A549 (cell line): ENCODE measurements around the gene BMX. TPM values are rescaled to one million over a fixed set of nuclear protein-coding genes. Genes with fewer than 3 reads are reported as not detected.
A peak's percentile ranks its signal among the peaks of the same experiment; 100 is the strongest.

Source experiments
- ATAC-seq, 2 experiments: fragments of 200-7000 bp in 1 of 2; fragments of >200 bp in 1 of 2; cut with Nextera tagmentation in 1 of 2; cut with Tn5 transposase in 1 of 2; 3 replicates each; pipeline versions ENCODE4 v1.8.0 to v1.9.1; 2018 to 2020; ENCODE audit warnings: mild to moderate bottlenecking in 1 of 2, moderate library complexity in 1 of 2
- CTCF ChIA-PET: fragments of 300-600 bp; sonication (Branson Sonifier 250); formaldehyde crosslinking; extraction: SDS; loops from one replicate; lab custom pipeline; 2021; ENCODE audit warnings: antibody characterized with exemption, inconsistent platforms; lab: Yijun Ruan, JAX
- POLR2A ChIA-PET: fragments of 350-600 bp; formaldehyde crosslinking; extraction: SDS; loops from one replicate; lab custom pipeline; 2021; ENCODE audit warnings: antibody characterized with exemption, inconsistent platforms; lab: Yijun Ruan, JAX
- DNase-seq, 2 experiments: peaks; one replicate each; pipeline versions ENCODE4 v3.0.0 to v3.0.0-alpha.2; 2011 to 2016; ENCODE audit warnings: low read depth in 1 of 2, low spot score in 1 of 2
- FAIRE-seq: peaks from 2 replicates; lab custom pipeline; 2011; peaks lifted over from hg19 to GRCh38; lab: Jason Lieb, UNC
- H3K27ac ChIP-seq, 2 experiments: fragments of >200 bp; sonication (Bioruptor Twin); formaldehyde crosslinking; 3 replicates each; pipeline ENCODE4 v1.5.1; 2016 to 2017
- H3K4me1 ChIP-seq: fragments of >200 bp; sonication (Bioruptor Twin); formaldehyde crosslinking; 3 replicates; pipeline ENCODE4 v1.6.1; 2016
- H3K4me2 ChIP-seq: fragments of >200 bp; sonication (Bioruptor Twin); formaldehyde crosslinking; 3 replicates; pipeline ENCODE4 v1.6.1; 2016
- H3K4me3 ChIP-seq: fragments of >200 bp; sonication (Bioruptor Twin); formaldehyde crosslinking; 3 replicates; pipeline ENCODE4 v1.5.1; 2016
- H3K9me3 ChIP-seq: fragments of >200 bp; sonication (Bioruptor Twin); formaldehyde crosslinking; 3 replicates; pipeline ENCODE4 v1.6.1; 2016
- CHD2 ChIP-seq: fragments of 150-350 bp; IDR thresholded peaks from 2 replicates; pipeline ENCODE4 v1.6.1; 2014; ENCODE audit warnings: low read length; ENCODE audit not compliant: partially characterized antibody
- EHMT2 ChIP-seq: fragments of 200-600 bp; sonication (generic); IDR thresholded peaks from 2 replicates; pipeline ENCODE4 v1.6.1; 2016; ENCODE audit warnings: antibody characterized with exemption, low read depth, mild to moderate bottlenecking, moderate library complexity
- HDAC2 ChIP-seq: fragments of 200-600 bp; sonication (generic); IDR thresholded peaks from 2 replicates; pipeline ENCODE4 v1.6.1; 2016
- HEYL ChIP-seq: fragments of 250-450 bp; sonication (Bioruptor Pico); IDR thresholded peaks from 2 replicates; pipeline ENCODE4 v1.8.0; 2021; ENCODE audit warnings: mild to moderate bottlenecking, moderate library complexity
- KDM5A ChIP-seq: fragments of 200-600 bp; sonication (generic); IDR thresholded peaks from 2 replicates; pipeline ENCODE4 v1.6.1; 2016; ENCODE audit warnings: antibody characterized with exemption, mild to moderate bottlenecking
- MYC ChIP-seq: IDR thresholded peaks from 2 replicates; pipeline ENCODE4 v1.6.1; 2012; ENCODE audit warnings: mild to moderate bottlenecking, inconsistent platforms, low read length, improper control_type of control experiment, borderline replicate concordance
- NPAS2 ChIP-seq: fragments of 250-450 bp; sonication (Bioruptor Pico); IDR thresholded peaks from 2 replicates; pipeline ENCODE4 v1.8.0; 2022; ENCODE audit warnings: mild to moderate bottlenecking, moderate library complexity, borderline replicate concordance
- RAD21 ChIP-seq, 2 experiments: fragments of >200 bp in 1 of 2; sonication (Bioruptor Twin) in 1 of 2; formaldehyde crosslinking in 1 of 2; IDR thresholded peaks in 1 of 2; conservative IDR thresholded peaks in 1 of 2; 2 replicates in 1 of 2; 3 replicates in 1 of 2; pipeline ENCODE4 v1.6.1; 2012 to 2018; ENCODE audit warnings: inconsistent platforms in 1 of 2
- RARB ChIP-seq: fragments of 250-450 bp; sonication (Bioruptor Pico); IDR thresholded peaks from 2 replicates; pipeline ENCODE4 v1.8.0; 2021; ENCODE audit warnings: mild to moderate bottlenecking, moderate library complexity
- RFX5 ChIP-seq: fragments of 450-650 bp; IDR thresholded peaks from 2 replicates; pipeline ENCODE4 v1.7.1; 2014; ENCODE audit warnings: antibody characterized with exemption, mild to moderate bottlenecking, moderate library complexity
- TFCP2L1 ChIP-seq: fragments of 250-450 bp; sonication (Bioruptor Pico); IDR thresholded peaks from 2 replicates; pipeline ENCODE4 v1.5.0; 2021; ENCODE audit warnings: mild to moderate bottlenecking
- TP53 ChIP-seq: fragments of 250-450 bp; sonication (Bioruptor Pico); IDR thresholded peaks from 2 replicates; pipeline ENCODE4 v1.5.0; 2021; ENCODE audit warnings: mild to moderate bottlenecking, moderate library complexity
- WGBS: methylation state at CpG from one replicate; pipeline ENCODE4 v1.1.6; 2017; ENCODE audit errors: missing lambda C conversion rate; 5-methylcytosine and 5-hydroxymethylcytosine counted together
- polyA plus RNA-seq, 4 experiments: library from polyadenylated mRNA; depleted of rRNA in 3 of 4; stranded (reverse); fragments of >200 nt; fragmentation: RNase III in 1 of 4; extraction: RNeasy Plus Mini Kit Qiagen cat#74134 plus additional on column Dnase treatment in 1 of 4; gene quantifications; 2 replicates in 3 of 4; 3 replicates in 1 of 4; pipeline ENCODE4 v1.2.3, GENCODE V29; 2011 to 2017
- TF ChIP-seq, protein P1 (sequence below): fragments of 200-600 bp; sonication (generic); IDR thresholded peaks from 2 replicates; pipeline ENCODE4 v1.6.1; 2016; ENCODE audit warnings: antibody characterized with exemption, mild to moderate bottlenecking, moderate library complexity
- TF ChIP-seq, protein P2 (sequence below): fragments of 450-650 bp; IDR thresholded peaks from 2 replicates; pipeline ENCODE4 v1.6.1; 2014; ENCODE audit warnings: antibody characterized with exemption
- TF ChIP-seq, protein P3 (sequence below): fragments of >200 bp; sonication (Bioruptor Twin); formaldehyde crosslinking; IDR thresholded peaks from 2 replicates; pipeline ENCODE4 v1.6.1; 2016
- TF ChIP-seq, protein P4 (sequence below): fragments of >200 bp; sonication (Bioruptor Twin); formaldehyde crosslinking; IDR thresholded peaks from 3 replicates; pipeline ENCODE4 v1.6.1; 2016
- TF ChIP-seq, protein P5 (sequence below): IDR thresholded peaks from 2 replicates; pipeline ENCODE4 v1.6.1; 2012
- TF ChIP-seq, protein P6 (sequence below): fragments of 250-450 bp; sonication (Bioruptor Pico); IDR thresholded peaks from 2 replicates; pipeline ENCODE4 v1.5.0; 2020; ENCODE audit warnings: low read depth, mild to moderate bottlenecking, moderate library complexity
- TF ChIP-seq, protein P7 (sequence below): fragments of 150-350 bp; IDR thresholded peaks from 2 replicates; pipeline ENCODE4 v1.6.1; 2014; ENCODE audit warnings: low read depth, mild to moderate bottlenecking, low read length

The BMX gene
- polyA plus RNA-seq, 2 of the 4 experiments (the other 2 are of a cell fraction): not detected

DNA sequence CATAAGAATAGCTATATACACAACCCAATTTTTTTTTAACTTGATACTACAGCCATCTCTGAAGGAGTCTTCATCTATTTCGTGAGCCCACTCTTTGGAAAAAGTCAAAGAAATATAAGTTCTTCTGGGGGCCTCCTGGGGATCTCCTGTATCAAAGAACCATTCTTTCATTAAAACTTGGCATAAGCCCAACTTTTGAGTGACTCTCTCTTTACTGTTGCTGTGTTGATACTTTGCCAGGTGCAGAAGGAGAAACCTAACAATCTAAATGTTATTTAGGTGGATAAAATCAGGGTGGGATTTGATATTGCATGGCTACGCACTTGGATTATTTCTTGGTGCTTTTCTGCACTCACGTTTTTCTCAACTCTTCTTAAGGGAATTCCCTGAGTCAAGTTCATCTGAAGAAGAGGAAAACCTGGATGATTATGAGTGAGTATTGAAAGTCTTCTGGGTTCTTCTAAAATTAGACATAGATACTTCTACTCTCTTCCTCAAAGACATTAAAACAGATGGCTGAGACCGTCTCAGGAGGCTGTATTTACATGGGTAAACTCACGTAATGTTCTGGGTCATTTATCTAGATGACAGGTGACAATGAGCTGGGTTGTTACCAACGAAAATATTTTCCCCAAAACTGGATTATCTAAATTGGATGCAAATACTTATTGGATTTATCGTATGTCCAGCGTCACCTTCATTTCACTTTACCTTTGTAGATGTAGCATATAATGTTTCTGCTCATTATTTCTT is 25.2 kb downstream of the BMX start (continued):
- no peak for TF ChIP-seq EHMT2

DNA sequence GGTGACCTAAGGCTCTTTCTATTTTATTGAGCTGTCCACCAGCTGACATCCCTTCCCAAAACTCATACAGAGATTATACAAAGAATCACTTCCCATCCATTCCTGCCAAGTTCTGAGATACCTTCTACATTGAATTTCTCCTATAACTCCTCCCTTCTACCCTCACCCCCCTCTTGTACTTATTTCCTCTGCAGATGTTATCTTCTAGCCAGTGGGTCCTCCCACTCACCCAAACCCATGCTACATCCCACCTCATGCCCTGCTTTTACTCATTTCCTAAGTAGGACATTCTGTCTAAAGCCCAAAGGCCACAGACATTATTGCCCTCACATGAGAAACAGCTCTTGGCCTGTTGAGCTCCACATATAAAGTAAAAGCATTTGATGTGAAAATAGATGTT is 28.6 kb downstream of the BMX start:
- POLR2A ChIA-PET: no interaction called here
- H3K9me3 ChIP-seq: no peaks in the 10 kb centered on the region
- TF ChIP-seq, protein P1, sequence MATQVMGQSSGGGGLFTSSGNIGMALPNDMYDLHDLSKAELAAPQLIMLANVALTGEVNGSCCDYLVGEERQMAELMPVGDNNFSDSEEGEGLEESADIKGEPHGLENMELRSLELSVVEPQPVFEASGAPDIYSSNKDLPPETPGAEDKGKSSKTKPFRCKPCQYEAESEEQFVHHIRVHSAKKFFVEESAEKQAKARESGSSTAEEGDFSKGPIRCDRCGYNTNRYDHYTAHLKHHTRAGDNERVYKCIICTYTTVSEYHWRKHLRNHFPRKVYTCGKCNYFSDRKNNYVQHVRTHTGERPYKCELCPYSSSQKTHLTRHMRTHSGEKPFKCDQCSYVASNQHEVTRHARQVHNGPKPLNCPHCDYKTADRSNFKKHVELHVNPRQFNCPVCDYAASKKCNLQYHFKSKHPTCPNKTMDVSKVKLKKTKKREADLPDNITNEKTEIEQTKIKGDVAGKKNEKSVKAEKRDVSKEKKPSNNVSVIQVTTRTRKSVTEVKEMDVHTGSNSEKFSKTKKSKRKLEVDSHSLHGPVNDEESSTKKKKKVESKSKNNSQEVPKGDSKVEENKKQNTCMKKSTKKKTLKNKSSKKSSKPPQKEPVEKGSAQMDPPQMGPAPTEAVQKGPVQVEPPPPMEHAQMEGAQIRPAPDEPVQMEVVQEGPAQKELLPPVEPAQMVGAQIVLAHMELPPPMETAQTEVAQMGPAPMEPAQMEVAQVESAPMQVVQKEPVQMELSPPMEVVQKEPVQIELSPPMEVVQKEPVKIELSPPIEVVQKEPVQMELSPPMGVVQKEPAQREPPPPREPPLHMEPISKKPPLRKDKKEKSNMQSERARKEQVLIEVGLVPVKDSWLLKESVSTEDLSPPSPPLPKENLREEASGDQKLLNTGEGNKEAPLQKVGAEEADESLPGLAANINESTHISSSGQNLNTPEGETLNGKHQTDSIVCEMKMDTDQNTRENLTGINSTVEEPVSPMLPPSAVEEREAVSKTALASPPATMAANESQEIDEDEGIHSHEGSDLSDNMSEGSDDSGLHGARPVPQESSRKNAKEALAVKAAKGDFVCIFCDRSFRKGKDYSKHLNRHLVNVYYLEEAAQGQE: no peak
- H3K4me3 ChIP-seq: no peak overlapping the region
- no peak for DNase-seq
- FAIRE-seq: peak; percentile 79
- H3K4me1 ChIP-seq: no peaks in the 10 kb centered on the region
- H3K4me2 ChIP-seq: no peak overlapping the region
- no peak overlapping the region for H3K27ac ChIP-seq
- CTCF ChIA-PET: interaction anchor here (0.9 to 1.4 kb wide), 2 partner anchors 62 to 180 kb away, joined by 3 read pairs; no protein-coding TSS in a partner anchor
- ATAC-seq: no peak

DNA sequence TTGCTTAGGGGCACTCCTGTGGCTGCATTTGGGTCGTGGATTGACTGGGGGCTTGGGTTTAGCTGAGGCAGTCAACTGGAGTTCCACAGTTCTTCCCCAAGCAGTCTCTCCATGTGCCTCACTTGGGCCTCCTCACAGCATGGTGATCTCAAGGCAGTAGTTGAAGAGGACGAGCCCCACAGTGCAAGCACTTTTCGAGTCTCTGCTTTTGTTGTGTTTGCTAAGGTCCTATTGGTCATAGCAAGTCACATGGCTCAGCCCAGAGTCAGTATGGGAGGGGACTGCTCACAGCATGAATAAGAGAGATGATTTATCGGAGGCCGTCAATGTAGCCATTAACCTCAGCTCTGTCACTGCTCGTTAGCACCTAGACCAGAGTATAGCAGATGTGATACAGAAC is 29.7 kb downstream of the BMX start:
- no peak overlapping the region for H3K4me3 ChIP-seq
- CTCF ChIA-PET: no interaction called here
- FAIRE-seq: no peak
- no peaks in the 10 kb centered on the region for H3K4me1 ChIP-seq
- no peak; a peak in 1 of 6 replicates for ATAC-seq
- no peak for DNase-seq
- H3K27ac ChIP-seq: no peak overlapping the region
- TF ChIP-seq, protein P2, sequence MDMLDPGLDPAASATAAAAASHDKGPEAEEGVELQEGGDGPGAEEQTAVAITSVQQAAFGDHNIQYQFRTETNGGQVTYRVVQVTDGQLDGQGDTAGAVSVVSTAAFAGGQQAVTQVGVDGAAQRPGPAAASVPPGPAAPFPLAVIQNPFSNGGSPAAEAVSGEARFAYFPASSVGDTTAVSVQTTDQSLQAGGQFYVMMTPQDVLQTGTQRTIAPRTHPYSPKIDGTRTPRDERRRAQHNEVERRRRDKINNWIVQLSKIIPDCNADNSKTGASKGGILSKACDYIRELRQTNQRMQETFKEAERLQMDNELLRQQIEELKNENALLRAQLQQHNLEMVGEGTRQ: no peak
- TF ChIP-seq NPAS2 (CRISPR knock-in tag) (no peak), TFCP2L1 (CRISPR knock-in tag) (no peak)
- TF ChIP-seq, protein P3, sequence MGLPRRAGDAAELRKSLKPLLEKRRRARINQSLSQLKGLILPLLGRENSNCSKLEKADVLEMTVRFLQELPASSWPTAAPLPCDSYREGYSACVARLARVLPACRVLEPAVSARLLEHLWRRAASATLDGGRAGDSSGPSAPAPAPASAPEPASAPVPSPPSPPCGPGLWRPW: no peak
- no peak overlapping the region for H3K4me2 ChIP-seq
- 49% methylated on average over 6 of the region's 6 CpGs for WGBS
- H3K9me3 ChIP-seq: no peaks in the 10 kb centered on the region
- POLR2A ChIA-PET: no interaction called here

DNA sequence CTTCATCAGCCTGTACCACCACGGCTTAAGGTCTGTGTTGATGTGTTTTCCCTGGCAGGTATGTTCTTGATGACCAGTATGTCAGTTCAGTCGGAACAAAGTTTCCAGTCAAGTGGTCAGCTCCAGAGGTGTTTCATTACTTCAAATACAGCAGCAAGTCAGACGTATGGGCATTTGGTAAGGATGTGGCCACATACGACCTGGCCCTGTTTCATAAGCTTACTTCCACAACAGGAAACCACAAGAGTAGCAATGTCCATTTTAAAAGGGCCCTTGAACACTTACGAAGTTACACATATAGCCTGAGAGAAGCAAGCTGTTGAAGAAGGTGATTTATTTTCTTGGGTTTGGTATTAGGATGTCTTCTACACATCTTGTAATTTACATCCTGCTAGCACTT is 46.1 kb downstream of the BMX start:
- Histone ChIP-seq H3K4me3 (no peak overlapping the region), H3K9me3 (no peaks in the 10 kb centered on the region), H3K27ac (no peak overlapping the region), H3K4me1 (no peaks in the 10 kb centered on the region), H3K4me2 (no peak overlapping the region)
- ChIA-PET CTCF (no interaction called here), POLR2A (no interaction called here)
- no peak for FAIRE-seq
- no peak for DNase-seq
- 50% methylated on average over 5 of the region's 5 CpGs for WGBS
- ATAC-seq: no peak
- no peak for TF ChIP-seq CHD2
- TF ChIP-seq RAD21 (conservative IDR thresholded peaks at IDR 0.05 in 1 of 2, IDR thresholded peaks at IDR 0.05 in 1 of 2): no peak
- no peak for TF ChIP-seq HEYL (CRISPR knock-in tag)
- TF ChIP-seq RFX5: no peak
- TF ChIP-seq, protein P4, sequence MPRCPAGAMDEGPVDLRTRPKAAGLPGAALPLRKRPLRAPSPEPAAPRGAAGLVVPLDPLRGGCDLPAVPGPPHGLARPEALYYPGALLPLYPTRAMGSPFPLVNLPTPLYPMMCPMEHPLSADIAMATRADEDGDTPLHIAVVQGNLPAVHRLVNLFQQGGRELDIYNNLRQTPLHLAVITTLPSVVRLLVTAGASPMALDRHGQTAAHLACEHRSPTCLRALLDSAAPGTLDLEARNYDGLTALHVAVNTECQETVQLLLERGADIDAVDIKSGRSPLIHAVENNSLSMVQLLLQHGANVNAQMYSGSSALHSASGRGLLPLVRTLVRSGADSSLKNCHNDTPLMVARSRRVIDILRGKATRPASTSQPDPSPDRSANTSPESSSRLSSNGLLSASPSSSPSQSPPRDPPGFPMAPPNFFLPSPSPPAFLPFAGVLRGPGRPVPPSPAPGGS: no peak
- TF ChIP-seq TP53 (CRISPR knock-in tag): no peak
- TF ChIP-seq RARB (CRISPR knock-in tag): no peak
- TF ChIP-seq, protein P5, sequence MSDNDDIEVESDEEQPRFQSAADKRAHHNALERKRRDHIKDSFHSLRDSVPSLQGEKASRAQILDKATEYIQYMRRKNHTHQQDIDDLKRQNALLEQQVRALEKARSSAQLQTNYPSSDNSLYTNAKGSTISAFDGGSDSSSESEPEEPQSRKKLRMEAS: no peak
- TF ChIP-seq, protein P6, sequence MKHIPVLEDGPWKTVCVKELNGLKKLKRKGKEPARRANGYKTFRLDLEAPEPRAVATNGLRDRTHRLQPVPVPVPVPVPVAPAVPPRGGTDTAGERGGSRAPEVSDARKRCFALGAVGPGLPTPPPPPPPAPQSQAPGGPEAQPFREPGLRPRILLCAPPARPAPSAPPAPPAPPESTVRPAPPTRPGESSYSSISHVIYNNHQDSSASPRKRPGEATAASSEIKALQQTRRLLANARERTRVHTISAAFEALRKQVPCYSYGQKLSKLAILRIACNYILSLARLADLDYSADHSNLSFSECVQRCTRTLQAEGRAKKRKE (CRISPR knock-in tag): no peak
- TF ChIP-seq MYC: no peak
- no peak for TF ChIP-seq HDAC2
- TF ChIP-seq, protein P7, sequence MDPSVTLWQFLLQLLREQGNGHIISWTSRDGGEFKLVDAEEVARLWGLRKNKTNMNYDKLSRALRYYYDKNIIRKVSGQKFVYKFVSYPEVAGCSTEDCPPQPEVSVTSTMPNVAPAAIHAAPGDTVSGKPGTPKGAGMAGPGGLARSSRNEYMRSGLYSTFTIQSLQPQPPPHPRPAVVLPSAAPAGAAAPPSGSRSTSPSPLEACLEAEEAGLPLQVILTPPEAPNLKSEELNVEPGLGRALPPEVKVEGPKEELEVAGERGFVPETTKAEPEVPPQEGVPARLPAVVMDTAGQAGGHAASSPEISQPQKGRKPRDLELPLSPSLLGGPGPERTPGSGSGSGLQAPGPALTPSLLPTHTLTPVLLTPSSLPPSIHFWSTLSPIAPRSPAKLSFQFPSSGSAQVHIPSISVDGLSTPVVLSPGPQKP: no peak
- TF ChIP-seq KDM5A: no peak
